Lung (tissue), 12 donors: Measurements from ENCODE around the gene POC1B. TPM values are rescaled to one million over a fixed set of nuclear protein-coding genes. Genes with fewer than 3 reads are reported as not detected.

Experiments used
- ATAC-seq: fragments of 200-7000 bp; cut with Tn5 transposase; one replicate; pipeline ENCODE4 v1.9.1; 2020; ENCODE audit warnings: moderate number of reproducible peaks; ENCODE audit not compliant: insufficient read depth, low FRiP score
- DNase-seq, 3 donors: peaks; one replicate each; pipeline ENCODE4 v3.0.0-alpha.2; 2013 to 2017
- H3K27ac ChIP-seq, 2 donors: one replicate each; pipeline ENCODE4 v1.5.1; 2013; ENCODE audit warnings: mild to moderate bottlenecking in 2 of 2, moderate library complexity in 2 of 2, control low read depth in 1 of 2, inconsistent platforms in 1 of 2, low read depth in 1 of 2, low read length in 1 of 2
- H3K27me3 ChIP-seq, 3 donors: one replicate each; pipeline ENCODE4 v1.5.1; 2013; ENCODE audit warnings: low read length in 2 of 3; ENCODE audit not compliant: control insufficient read depth in 3 of 3, insufficient read depth in 3 of 3
- H3K36me3 ChIP-seq, 4 donors: one replicate each; pipeline ENCODE4 v1.5.1; 2013; ENCODE audit warnings: low read length in 4 of 4, mild to moderate bottlenecking in 1 of 4, moderate library complexity in 1 of 4; ENCODE audit not compliant: control insufficient read depth in 4 of 4, insufficient read depth in 4 of 4
- H3K4me1 ChIP-seq, 5 donors: one replicate each; pipeline ENCODE4 v1.5.1; 2013; ENCODE audit warnings: low read length in 5 of 5, mild to moderate bottlenecking in 2 of 5, moderate library complexity in 1 of 5; ENCODE audit not compliant: control insufficient read depth in 5 of 5, insufficient read depth in 5 of 5
- H3K4me3 ChIP-seq: one replicate; pipeline ENCODE4 v1.5.1; 2013; ENCODE audit warnings: mild to moderate bottlenecking, control low read depth, moderate library complexity
- H3K9ac ChIP-seq, 2 donors: one replicate each; pipeline ENCODE4 v1.5.1; 2013; ENCODE audit warnings: low read length in 2 of 2, control low read depth in 1 of 2; ENCODE audit not compliant: insufficient read depth in 1 of 2
- H3K9me3 ChIP-seq, 4 donors: one replicate each; pipeline ENCODE4 v1.5.1; 2013; ENCODE audit warnings: low read length in 3 of 4, mild to moderate bottlenecking in 1 of 4, moderate library complexity in 1 of 4; ENCODE audit not compliant: control insufficient read depth in 4 of 4, insufficient read depth in 3 of 4
- WGBS, 2 donors: extraction: QIAGEN DNeasy Blood & Tissue Kit; methylation state at CpG; one replicate each; pipeline ENCODE4 v1.1.7; 2013; 5-methylcytosine and 5-hydroxymethylcytosine counted together
- polyA plus RNA-seq, 2 donors: library from polyadenylated mRNA; stranded (reverse); fragments of 200-250 nt; gene quantifications; one replicate each; pipeline ENCODE4 v1.2.1, GENCODE V29; 2013
- total RNA-seq, 2 donors: library from RNA; depleted of rRNA in 1 of 2; stranded (reverse); fragments of >200 nt in 1 of 2; gene quantifications; one replicate each; pipeline ENCODE4 v1.2.1, GENCODE V29; 2014 to 2021
- TF ChIP-seq, protein P1 (sequence below): IDR thresholded peaks from 2 replicates; pipeline ENCODE4 v1.5.1; 2012; ENCODE audit warnings: mild to moderate bottlenecking; ENCODE audit errors: control extremely low read depth, extremely low read depth
- donor health status: control.
- donor health status: control.
- donor health status: Bipolar disorder and iron deficiency.
- donor health status: healthy.
- donor health status: DM: yes; HTN: yes; CAD: no.

POC1B gene
- total and polyA plus RNA-seq, 4 donors = 6.9 to 32.6 (median 10.9) TPM

DNA sequence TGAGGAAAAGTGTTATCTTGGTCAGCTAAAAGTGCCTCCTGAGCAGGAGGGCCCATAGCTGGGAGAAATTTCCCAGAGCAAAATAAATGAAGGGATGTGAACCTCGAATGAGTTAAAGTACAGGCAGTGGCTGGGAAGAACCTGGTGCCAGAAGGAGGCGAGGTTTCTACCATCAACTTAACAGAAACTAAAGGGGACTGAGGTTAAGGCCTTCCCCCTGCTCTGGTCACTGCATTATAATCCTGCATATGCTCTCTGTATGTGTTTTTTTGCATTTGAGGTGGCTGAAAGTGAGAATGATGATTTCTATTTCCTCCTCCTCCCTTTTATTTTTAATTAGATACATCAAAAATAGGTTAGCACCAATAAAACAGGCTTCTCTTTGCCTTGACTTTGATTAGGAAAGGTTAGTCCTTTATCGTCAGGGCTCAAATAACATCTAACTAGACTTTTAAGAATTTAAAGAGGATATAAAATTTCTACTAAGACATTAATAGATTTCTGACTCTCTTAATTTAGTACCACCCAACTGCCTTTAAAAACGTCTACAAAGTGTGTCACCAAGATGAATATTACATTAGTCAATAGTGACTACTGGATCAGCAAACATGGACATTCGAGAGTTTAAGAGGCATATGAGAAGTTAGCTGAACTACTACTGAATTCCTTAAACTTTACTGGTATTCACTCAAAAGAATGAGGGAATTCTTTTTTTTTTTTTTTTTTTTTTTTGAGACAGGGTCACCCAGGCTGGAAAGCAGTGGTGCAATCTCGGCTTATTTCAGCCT is 50.5 kb downstream of the POC1B start:
- TF ChIP-seq, protein P1, sequence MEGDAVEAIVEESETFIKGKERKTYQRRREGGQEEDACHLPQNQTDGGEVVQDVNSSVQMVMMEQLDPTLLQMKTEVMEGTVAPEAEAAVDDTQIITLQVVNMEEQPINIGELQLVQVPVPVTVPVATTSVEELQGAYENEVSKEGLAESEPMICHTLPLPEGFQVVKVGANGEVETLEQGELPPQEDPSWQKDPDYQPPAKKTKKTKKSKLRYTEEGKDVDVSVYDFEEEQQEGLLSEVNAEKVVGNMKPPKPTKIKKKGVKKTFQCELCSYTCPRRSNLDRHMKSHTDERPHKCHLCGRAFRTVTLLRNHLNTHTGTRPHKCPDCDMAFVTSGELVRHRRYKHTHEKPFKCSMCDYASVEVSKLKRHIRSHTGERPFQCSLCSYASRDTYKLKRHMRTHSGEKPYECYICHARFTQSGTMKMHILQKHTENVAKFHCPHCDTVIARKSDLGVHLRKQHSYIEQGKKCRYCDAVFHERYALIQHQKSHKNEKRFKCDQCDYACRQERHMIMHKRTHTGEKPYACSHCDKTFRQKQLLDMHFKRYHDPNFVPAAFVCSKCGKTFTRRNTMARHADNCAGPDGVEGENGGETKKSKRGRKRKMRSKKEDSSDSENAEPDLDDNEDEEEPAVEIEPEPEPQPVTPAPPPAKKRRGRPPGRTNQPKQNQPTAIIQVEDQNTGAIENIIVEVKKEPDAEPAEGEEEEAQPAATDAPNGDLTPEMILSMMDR = no peak
- 79 to 83% methylated on average over 6 of the region's 6 CpGs for WGBS, 2 donors
- Histone ChIP-seq H3K9me3 (no peaks in the 10 kb centered on the region), H3K4me3 (no peak overlapping the region), H3K36me3 (no peaks in the 10 kb centered on the region), H3K9ac (no peak overlapping the region), H3K4me1 (peaks cover 0 to 10% (median 0%) of the 10 kb centered on the region in 5 donors), H3K27ac (no peak overlapping the region), H3K27me3 (no peaks in the 10 kb centered on the region)
- ATAC-seq (no peak), DNase-seq (no peak)

- WGBS, 2 donors = 31 to 32% methylated on average over 1 of the region's 1 CpG
- H3K27me3 ChIP-seq = no peaks in the 10 kb centered on the region
- no peak overlapping the region for H3K27ac ChIP-seq
- no peaks in the 10 kb centered on the region for H3K36me3 ChIP-seq
- H3K4me3 ChIP-seq = no peak overlapping the region
- no peak for DNase-seq
- H3K9me3 ChIP-seq = no peaks in the 10 kb centered on the region
- TF ChIP-seq, protein P1 = no peak
- peaks cover 0 to 10% (median 0%) of the 10 kb centered on the region in 5 donors for H3K4me1 ChIP-seq
- H3K9ac ChIP-seq = no peak overlapping the region
- ATAC-seq = no peak
Observed at GRCh38 chr12:89474615-89475014, 51.2 kb downstream of the POC1B start.

DNA sequence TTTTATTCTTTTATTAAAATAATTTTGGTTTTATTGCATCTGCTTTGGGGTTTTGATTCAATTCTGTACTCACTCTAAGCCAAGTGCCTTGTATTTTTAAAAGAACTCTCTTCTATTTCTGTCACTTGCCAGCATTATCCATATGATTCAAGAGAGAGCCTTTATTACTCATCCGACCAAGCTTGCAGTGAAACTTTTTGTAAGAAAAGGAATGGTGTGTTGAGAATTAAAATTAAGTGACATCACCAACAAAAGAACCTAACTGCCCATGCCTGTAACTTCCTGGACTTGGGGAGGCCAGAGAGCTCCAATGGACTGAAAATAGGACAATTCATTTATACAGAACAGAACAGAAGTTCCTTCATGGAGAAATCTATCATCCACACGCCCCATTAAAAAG is 53.3 kb downstream of the POC1B start:
- Histone ChIP-seq H3K9me3 (no peaks in the 10 kb centered on the region), H3K4me3 (no peak overlapping the region), H3K36me3 (no peaks in the 10 kb centered on the region), H3K9ac (no peak overlapping the region), H3K4me1 (peaks cover 0 to 12% (median 0%) of the 10 kb centered on the region in 5 donors), H3K27ac (no peak overlapping the region), H3K27me3 (no peaks in the 10 kb centered on the region)
- no peak for ATAC-seq
- DNase-seq = no peak
- 85 to 92% methylated on average over 2 of the region's 2 CpGs for WGBS, 2 donors
- TF ChIP-seq, protein P1 = no peak
